Lower leg skin (tissue), 4 donors: ENCODE results near the gene UQCRC1. TPM values are rescaled to one million over a fixed set of nuclear protein-coding genes. Genes with fewer than 3 reads are reported as not detected.

Experiments used
- DNase-seq, 2 donors: peaks; one replicate each; pipeline ENCODE4 v3.0.0-alpha.2; 2019; ENCODE audit warnings: low spot score in 2 of 2
- H3K4me3 ChIP-seq: fragments of 200-600 bp; sonication (generic); 2 replicates; pipeline ENCODE4 v1.5.1; 2017; ENCODE audit warnings: mild to moderate bottlenecking, low read depth; ENCODE audit not compliant: poor library complexity, severe bottlenecking
- POLR2A ChIP-seq, 2 donors: fragments of 450-650 bp; IDR thresholded peaks; one replicate each; pipeline ENCODE4 v1.6.1; 2016 to 2017; ENCODE audit warnings: antibody characterized with exemption in 2 of 2, mild to moderate bottlenecking in 1 of 2, moderate library complexity in 1 of 2
- WGBS, 2 donors: methylation state at CpG; one replicate each; pipeline ENCODE4 v1.1.5; 2018; 5-methylcytosine and 5-hydroxymethylcytosine counted together
- intact Hi-C: fragments of 100-400 bp; cut with DNase I; formaldehyde crosslinking; loops from one replicate; pipeline ENCODE4 v1.15.0; 2023; ENCODE audit warnings: low total_unique reads
- total RNA-seq, 4 donors: library from RNA; depleted of rRNA; stranded (reverse); fragments of >200 nt; gene quantifications; one replicate each; pipeline ENCODE4 v1.1.0, GENCODE V29; 2016
- TF ChIP-seq, protein P1 (sequence below), 3 donors: fragments of 450-650 bp; IDR thresholded peaks; one replicate each; pipeline ENCODE4 v1.5.1; 2016; ENCODE audit warnings: antibody characterized with exemption in 3 of 3, mild to moderate bottlenecking in 3 of 3, moderate library complexity in 2 of 3

Gene UQCRC1
- total RNA-seq, 4 donors from 2014 or later = 240 to 373 (median 334) TPM

- intact Hi-C loops = no loop called here
- no peak for DNase-seq
- TF ChIP-seq POLR2A (IDR thresholded peaks at IDR 0.05) = no peak
- TF ChIP-seq, protein P1, sequence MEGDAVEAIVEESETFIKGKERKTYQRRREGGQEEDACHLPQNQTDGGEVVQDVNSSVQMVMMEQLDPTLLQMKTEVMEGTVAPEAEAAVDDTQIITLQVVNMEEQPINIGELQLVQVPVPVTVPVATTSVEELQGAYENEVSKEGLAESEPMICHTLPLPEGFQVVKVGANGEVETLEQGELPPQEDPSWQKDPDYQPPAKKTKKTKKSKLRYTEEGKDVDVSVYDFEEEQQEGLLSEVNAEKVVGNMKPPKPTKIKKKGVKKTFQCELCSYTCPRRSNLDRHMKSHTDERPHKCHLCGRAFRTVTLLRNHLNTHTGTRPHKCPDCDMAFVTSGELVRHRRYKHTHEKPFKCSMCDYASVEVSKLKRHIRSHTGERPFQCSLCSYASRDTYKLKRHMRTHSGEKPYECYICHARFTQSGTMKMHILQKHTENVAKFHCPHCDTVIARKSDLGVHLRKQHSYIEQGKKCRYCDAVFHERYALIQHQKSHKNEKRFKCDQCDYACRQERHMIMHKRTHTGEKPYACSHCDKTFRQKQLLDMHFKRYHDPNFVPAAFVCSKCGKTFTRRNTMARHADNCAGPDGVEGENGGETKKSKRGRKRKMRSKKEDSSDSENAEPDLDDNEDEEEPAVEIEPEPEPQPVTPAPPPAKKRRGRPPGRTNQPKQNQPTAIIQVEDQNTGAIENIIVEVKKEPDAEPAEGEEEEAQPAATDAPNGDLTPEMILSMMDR (IDR thresholded peaks at IDR 0.05) = no peak
- WGBS, 2 donors = 91 to 95% methylated on average over 6 of the region's 6 CpGs
- H3K4me3 ChIP-seq = no peak overlapping the region
These were observed 16.2 kb upstream of the UQCRC1 start for GRCh38 chr3:48625600-48625999.

DNA sequence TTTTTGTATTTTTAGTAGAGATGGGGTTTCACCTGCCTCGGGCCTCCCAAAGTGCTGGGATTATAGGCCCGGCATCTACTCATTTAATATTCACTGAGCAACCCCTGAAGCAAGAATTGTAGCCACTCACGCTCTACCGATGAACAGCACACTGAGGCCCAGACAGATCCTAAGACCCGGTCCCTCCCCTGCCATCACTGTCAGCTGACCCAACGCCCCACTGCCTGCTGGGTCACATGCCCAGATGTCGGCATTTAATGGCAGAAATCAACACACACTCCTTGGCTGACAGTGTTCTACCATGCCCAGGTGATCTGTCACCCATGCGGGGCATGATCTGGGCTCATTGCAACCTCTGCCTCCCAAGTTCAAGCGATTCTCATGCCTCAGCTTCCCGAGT is 15.3 kb upstream of the UQCRC1 start:
- WGBS, 2 donors = 88 to 92% methylated on average over 10 of the region's 10 CpGs
- no peak for TF ChIP-seq POLR2A (IDR thresholded peaks at IDR 0.05)
- TF ChIP-seq, protein P1 (IDR thresholded peaks at IDR 0.05) = no peak

GRCh38 chr3:48623851-48624547 is 14.6 kb upstream of the UQCRC1 start:
- no peak overlapping the region for H3K4me3 ChIP-seq
- DNase-seq = no peak
- intact Hi-C loops = no loop called here
- 79 to 83% methylated on average over 6 of the region's 6 CpGs for WGBS, 2 donors
- TF ChIP-seq, protein P1 (IDR thresholded peaks at IDR 0.05) = no peak
- TF ChIP-seq POLR2A (IDR thresholded peaks at IDR 0.05) = no peak

More for the DNA sequence above, 15.3 kb upstream of the UQCRC1 start:
- no peak overlapping the region for H3K4me3 ChIP-seq
- DNase-seq = no peak
- intact Hi-C loops = no loop called here

DNA sequence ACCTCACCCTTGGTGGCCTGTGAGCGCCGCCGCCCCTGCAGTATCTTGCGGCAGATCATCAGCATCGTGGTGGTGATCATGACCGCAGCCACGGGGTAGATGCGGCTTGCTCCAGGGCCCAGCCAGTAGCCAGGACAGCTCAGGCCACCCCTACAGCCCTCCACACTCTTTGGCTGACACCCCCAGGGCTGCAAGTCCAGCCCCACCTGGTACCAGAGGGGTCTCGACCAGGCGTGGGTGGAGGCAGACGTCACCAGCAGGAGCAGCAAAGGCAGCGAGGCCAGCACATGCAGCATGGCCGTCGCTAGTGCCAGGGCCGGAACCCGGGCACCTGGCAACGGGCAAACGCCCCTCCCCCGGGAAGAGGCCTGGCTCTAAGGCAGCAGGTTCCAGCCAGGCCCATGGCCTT is 12.0 kb upstream of the UQCRC1 start, which contains the start of gene TMEM89:
Gene TMEM89, minus strand, starts transcription at position 309 of the 409 bp plus-strand sequence. Its CDS starts 13 bp downstream, at position 296.
- H3K4me3 ChIP-seq = no peak within 1 kb of the TSS
- WGBS, 2 donors = 89 to 95% methylated on average over 9 to 18 of the region's 19 CpGs
- TF ChIP-seq, protein P1 (IDR thresholded peaks at IDR 0.05) = no peak
- no peak for TF ChIP-seq POLR2A (IDR thresholded peaks at IDR 0.05)
- no peak for DNase-seq
- intact Hi-C loops = no loop called here

DNA sequence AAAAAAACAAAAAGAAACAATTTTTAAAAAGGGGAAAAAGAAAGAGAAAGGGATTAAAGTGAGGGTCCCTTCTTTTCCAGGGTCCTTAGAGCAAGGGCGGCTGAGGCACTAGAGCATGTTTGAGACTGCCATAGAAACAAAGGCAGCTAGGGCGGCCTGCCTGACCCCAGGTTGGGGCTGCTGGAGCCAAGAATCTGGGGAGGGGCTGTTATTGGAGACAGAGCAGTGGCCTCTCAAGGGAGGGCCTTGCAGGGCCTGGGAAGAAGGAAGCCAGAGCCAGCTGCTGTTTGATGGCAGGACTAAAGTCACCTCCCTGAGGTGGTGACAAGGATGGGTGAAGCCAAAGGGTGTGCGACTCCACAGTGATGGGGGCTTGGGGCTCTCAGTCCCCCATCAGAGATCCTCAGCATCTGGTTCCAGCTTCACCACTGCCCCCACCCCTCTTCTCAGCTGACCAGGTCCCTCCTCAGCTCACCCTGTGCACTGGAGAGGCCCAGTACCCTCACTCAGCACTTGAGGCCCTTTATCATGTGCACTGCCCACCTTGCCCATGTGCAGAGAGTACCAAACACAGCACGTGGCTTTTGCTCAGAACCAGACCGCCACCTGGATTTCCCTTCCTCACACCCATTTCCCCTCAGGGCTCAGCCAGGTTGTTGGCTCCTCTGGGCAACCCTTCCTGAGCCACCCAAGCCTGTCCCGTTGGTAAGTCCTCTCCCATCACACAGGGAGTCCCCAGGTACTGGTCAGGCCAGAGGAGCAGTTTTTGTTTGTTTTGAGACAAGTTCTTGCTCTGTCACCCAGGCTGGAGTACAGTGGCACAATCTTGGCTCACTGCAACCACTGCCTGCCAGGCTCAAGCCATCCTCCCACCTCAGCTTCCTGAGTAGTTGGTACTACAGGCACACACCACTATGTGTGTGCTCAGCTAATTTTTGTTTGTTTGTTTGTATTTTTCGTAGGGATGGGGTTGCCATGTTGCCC is 10.4 kb upstream of the UQCRC1 start:
- intact Hi-C loops = no loop called here
- WGBS, 2 donors = 81 to 87% methylated on average over 7 of the region's 7 CpGs
- DNase-seq = no peak
- TF ChIP-seq, protein P1 (IDR thresholded peaks at IDR 0.05) = no peak
- TF ChIP-seq POLR2A (IDR thresholded peaks at IDR 0.05) = no peak
- H3K4me3 ChIP-seq = no peak overlapping the region
